ENCODE data around the gene CARMIL1. TPM values are rescaled to one million over a fixed set of nuclear protein-coding genes. Genes with fewer than 3 reads are reported as not detected.
A peak's percentile ranks its signal among the peaks of the same experiment; 100 is the strongest.
"Not testable (repeated sequence)": the region's sequence is repeated elsewhere in the genome, so short reads cannot be mapped to it uniquely, and the experiment has no call there.

The CARMIL1 gene
- total RNA-seq, 1 donor from 2014 or later: 14.0 TPM

- DNase-seq: no peak
These were observed 300.8 kb downstream of the CARMIL1 start for GRCh38 chr6:25579902-25580495.

GRCh38 chr6:25582101-25582500, 302.9 kb downstream of the CARMIL1 start:
- DNase-seq: no peak

DNA sequence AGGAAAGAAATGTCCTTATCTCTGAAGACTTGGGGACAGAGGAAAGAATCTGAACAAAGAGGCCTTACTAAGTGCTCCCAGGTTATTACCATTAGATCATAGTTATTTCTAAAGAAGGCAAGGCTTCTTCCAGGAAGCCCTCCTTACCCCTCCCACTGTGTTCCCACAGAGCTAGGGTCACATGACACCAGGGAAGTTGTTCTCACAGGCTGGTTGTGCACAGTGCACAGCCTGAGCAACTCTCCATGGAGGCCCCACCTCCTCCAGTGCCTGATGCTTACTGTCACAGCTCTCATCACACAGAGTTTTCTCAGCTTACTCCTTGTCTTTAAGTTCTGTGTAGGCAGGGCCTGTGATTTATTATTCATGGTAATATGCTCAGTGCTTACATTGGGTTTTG, 303.9 kb downstream of the CARMIL1 start:
- no peak for DNase-seq

GRCh38 chr6:25583906-25584305, 304.7 kb downstream of the CARMIL1 start:
- DNase-seq: no peak

DNA sequence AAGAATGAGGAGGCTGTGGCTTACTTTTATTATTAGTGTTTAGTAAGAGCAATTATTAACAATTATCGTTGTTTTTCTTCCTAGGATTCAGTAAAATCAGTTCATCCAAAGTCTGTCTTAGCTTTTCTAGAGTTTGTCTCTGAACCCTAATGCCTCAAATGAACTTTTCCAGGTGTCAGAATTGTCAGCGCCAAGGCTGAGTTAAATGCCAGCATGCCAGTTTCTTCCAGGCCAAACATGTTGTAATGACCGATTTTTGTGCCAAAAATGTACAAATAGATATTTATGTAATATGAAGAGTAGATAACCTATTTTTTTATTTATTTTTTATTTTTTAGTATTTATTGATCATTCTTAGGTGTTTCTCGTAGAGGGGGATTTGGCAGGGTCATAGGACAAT, 306.1 kb downstream of the CARMIL1 start:
- no peak for DNase-seq

- DNase-seq: not testable (repeated sequence)
These were observed 306.9 kb downstream of the CARMIL1 start for GRCh38 chr6:25586119-25586518.

DNA sequence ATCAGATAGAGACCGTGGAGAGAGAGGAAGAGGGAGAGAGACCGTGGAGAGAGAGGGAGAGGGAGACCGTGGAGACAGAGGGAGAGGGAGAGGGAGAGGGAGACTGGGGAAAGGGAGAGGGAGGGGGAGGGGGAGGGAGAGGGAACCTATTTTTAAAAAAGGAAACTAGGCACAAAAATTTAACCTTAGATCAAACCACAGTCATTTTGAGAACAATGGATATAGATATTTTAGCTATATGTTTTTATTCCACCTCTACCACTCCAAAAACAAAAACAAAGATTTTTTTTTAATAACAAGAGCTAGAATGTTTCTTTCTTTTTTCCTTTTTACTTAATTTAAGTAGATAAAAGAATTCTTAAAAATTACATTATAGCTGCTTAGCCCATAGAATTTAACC, 307.8 kb downstream of the CARMIL1 start:
- no peak for DNase-seq

DNA sequence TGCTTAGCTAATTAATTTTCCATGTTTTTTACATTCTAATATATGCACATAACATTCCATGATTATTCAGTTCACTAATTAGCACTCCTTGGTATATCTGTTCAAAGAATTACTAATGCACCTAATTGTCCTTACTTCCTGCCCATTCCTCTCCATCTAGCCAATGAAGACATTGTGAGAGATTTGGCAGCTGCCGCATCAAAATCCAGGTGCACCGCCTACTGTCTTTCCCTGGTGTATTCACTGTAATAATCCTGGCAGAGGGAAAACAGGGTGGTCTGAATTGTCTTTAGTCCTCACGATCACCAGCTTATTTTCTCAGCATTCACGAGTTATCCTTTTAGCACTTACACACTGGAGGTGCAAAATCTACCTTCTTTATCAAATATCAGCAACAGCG, 311.8 kb downstream of the CARMIL1 start:
- DNase-seq: no peak

GRCh38 chr6:25596928-25597818, 318.0 kb downstream of the CARMIL1 start:
- DNase-seq: no peak

GRCh38 chr6:25599516-25600085, 320.4 kb downstream of the CARMIL1 start:
- DNase-seq: no peak

DNA sequence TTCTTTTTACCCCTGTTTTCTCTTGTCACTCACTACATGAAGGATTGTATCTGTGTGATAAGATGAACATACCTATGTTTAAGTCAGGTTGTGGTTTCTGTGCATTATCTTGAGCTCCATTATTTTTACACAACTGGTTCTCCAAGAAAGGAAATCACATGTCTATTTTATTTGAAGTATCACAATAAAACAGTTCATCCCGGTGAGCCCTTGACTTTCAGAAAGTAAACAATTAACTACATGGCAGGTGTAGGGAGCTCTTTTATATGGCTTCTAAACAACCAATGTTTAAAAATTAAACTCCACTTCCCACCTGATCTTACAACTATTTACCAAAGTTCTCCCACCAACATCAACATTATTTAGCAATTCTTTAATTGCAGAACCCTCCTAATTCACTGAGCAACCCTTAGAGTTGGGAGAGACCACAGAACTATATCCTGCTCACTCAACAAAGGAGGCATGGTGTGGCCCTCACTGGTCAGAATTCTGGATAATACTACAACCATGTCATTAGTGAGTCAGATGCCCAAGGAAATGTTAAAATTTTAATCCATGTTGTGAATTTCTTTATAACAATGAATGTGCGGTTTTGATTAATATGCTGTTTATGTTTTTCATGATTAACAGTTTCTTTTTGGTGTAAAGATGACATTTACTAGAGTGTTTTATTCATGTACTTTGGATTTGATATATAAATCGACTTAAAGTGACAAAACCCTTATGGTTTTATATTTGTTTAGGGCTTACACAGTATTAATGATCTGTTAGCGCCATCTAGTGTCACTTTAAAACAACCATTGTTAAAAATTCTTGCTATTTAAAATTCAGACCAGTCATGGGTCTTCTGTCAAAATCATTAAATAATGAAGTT, 322.9 kb downstream of the CARMIL1 start:
- peak; percentile 70 for DNase-seq

DNA sequence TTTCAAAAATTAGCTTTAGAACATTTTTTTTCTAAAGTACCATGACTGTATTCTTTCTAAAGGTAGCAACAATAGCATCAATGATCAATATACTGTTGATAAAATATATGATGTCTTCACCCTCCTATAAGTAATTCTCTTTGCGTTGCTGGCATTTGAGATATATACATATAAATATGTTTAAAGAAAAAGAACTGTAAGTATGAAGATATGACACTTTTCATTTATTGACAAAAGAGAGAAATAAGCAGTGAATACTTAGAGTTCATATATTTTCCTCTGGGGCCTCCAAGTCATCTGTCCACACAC, 323.5 kb downstream of the CARMIL1 start:
- no peak for DNase-seq

DNA sequence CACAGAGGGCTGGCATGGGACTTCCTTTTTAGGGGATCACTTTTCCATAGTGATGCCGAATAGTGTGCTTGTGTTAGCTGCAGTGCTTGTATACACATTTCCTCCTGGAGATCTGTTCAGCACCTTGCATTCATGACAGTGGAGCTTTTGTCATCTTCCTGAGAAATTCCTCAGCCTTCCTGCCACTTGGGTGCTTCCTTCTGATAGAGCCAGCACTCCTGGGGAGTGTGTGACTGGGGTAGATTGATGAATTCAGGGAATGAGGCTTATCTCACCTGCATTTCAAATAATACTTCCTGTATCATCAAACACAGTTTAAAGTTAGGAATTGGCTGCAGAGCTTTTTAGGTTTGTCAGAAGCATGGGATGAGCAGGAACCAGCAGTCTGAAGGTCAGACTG, 324.1 kb downstream of the CARMIL1 start:
- no peak for DNase-seq

DNA sequence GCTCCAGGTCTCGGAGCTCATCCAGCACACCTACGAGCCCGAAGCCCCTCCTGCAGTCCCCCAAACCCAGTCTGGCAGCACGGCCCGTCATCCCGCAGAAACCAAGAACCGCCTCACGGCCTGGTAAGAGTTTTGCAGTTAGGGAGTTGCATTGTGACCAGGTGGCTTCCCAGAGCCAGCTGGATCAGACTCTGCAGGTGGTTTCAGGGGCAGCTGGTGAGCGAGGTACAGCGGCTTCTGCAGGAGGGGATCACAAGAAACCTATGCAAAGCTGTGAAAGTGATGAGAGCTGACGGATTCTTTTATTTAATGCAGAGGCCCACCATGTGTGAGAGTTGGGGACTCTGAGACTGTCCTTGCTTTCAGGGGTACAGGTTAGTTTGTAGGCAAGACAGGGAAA, 327.0 kb downstream of the CARMIL1 start:
- DNase-seq: no peak

- no peak for DNase-seq
These were observed 329.5 kb downstream of the CARMIL1 start for GRCh38 chr6:25608558-25609174.

GRCh38 chr6:25612666-25613065, 333.5 kb downstream of the CARMIL1 start:
- DNase-seq: no peak

- DNase-seq: no peak
These were observed 334.2 kb downstream of the CARMIL1 start for GRCh38 chr6:25613415-25613814.

DNA sequence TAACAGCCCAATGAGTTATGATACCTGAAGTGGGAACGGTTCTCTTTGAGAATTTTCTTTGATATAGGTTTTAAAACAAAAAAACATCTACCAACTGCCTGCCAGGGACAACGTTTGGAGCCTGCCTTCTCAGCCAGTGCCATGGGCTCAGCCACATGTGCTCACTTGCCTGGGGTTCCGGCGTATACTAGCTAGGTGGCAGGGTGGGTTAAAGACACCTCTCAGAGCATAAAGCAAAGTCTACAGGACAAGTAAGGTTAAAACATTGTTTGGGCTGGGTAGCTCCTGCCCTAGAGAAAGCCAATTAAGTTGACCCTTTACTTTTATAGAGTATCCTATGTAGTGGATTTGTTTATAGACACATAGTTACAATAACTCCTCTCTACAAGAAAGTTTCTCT, 334.9 kb downstream of the CARMIL1 start:
- DNase-seq: no peak

GRCh38 chr6:25615471-25615870, 336.3 kb downstream of the CARMIL1 start:
- DNase-seq: no peak

DNA sequence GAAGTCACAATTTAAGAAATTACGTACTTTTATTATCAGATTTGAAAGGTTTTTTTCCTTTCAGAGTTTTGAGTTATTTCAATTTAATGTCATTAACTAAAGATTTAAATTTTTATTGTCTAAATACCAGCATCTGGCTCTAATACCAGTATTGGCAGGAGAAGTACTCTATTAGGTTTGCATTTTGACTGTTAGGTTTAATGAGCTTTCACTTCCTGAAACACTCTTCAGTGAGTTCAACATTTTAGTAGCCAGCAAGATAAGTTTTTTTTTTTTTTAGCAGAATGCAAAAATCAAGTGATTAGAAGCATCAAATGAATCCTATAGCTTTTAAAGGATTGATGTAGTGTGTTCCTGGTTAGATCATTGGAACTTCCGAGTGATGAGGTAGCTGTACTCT, 338.8 kb downstream of the CARMIL1 start:
- DNase-seq: no peak

- DNase-seq: no peak
These were observed 340.0 kb downstream of the CARMIL1 start for GRCh38 chr6:25619217-25619616.

GRCh38 chr6:25620391-25620790, 341.2 kb downstream of the CARMIL1 start:
- no peak for DNase-seq
